ENCODE results near the gene SPON1. TPM values are rescaled to one million over a fixed set of nuclear protein-coding genes. Genes with fewer than 3 reads are reported as not detected.

The SPON1 gene
- total RNA-seq, 4 donors from 2014 or later, result 58.5 to 344 (median 105) TPM

- no peak for TF ChIP-seq CTCF (IDR thresholded peaks at IDR 0.05; ENCODE audit: low read depth)
Observed at GRCh38 chr11:14229472-14229871, 266.9 kb downstream of the SPON1 start.

- no peak for TF ChIP-seq CTCF (IDR thresholded peaks at IDR 0.05; ENCODE audit: low read depth)
Observed at GRCh38 chr11:14230407-14230806, 267.9 kb downstream of the SPON1 start.

DNA sequence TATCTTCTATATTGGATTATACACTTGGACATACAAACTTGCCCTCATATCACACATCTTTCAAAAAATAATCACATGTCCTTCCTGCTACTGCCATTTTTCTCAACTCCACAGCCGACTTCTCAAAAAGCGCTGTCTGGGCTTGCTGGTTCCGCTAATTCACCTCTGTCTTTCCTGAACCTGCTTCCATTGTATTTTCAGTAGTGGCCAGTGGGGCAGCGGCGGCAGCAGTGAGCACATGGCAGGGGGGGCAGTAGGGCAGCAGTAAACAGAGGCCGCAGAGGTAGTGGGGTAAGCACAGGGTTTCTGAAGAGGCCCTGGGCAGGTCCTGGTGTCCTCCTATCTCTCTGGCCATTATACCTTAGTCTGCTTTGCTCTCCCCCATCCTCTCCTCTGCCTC, 270.1 kb downstream of the SPON1 start:
- no peak for TF ChIP-seq CTCF (IDR thresholded peaks at IDR 0.05; ENCODE audit: low read depth)

- no peak for TF ChIP-seq CTCF (IDR thresholded peaks at IDR 0.05; ENCODE audit: low read depth)
Observed at GRCh38 chr11:14234446-14234845, 271.9 kb downstream of the SPON1 start.

DNA sequence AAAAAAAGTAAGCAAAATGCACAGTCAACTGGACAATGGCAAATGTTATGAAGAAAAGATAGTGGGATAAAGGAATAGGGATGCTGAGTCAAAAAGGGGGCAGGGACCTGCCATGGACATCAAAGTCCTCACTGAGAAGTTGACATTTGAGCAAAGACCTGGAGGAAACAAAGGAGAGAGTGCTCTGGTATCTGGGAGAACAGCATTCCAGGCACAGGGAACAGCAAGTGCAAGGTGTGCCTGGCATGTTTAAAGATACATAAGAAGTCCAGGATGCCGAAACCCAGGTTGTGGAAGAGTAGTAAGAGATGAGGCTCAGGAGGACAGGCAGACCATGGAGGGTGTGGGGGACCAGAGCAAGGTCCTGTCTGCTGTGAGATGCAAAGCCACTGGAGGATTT, 273.2 kb downstream of the SPON1 start:
- no peak for TF ChIP-seq CTCF (IDR thresholded peaks at IDR 0.05; ENCODE audit: low read depth)

DNA sequence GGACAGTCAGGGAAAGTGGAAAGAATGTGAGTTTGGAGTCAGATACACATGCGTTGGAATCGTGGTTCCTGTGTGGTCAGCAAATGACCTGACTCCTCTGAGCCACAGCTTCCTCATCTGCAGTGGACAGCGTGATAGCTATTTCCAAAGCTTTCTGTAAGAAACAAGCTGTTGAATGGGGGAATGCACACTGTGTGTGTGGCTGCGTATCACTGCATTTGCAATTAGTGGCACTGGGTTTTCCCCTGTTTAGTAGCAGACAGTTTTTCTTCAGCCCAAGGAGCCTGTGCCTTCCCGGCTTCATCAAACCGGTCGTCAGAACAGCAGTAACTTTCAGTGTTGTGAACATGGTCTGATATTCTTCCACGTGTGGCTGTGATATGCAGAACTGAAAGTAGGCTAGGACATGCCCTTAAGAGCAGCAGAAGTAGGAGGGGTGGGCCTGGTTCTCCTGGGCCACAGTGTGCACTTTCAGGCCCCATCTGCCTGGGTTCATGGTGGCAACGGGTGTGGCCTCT, 275.0 kb downstream of the SPON1 start:
- no peak for TF ChIP-seq CTCF (IDR thresholded peaks at IDR 0.05; ENCODE audit: low read depth)

DNA sequence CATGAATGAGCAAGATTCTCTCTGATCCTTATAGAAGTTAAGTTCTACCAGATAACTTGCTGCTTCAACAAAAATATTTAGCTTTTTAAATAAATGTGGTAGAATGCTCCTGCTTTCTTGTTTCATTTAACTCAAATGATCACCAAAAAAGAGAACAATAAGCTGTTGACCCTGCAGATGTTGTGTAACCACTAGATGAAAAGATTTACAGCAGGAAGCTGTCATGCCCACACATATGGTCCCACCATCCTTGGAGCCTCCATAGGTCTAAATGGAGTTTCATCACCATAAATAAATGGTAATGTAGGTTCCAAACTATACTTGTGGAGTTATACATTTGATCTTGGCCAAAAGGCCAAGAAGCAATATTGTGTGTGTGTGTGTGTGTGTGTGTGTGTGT, 277.7 kb downstream of the SPON1 start:
- TF ChIP-seq CTCF (IDR thresholded peaks at IDR 0.05; ENCODE audit: low read depth), result no peak

All from subcutaneous adipose tissue (tissue), 4 donors.